Measurements from ENCODE around the gene ZBTB22. TPM values are rescaled to one million over a fixed set of nuclear protein-coding genes. Genes with fewer than 3 reads are reported as not detected.
"Not testable (repeated sequence)": the region's sequence is repeated elsewhere in the genome, so short reads cannot be mapped to it uniquely, and the experiment has no call there.

Gene ZBTB22, protein sequence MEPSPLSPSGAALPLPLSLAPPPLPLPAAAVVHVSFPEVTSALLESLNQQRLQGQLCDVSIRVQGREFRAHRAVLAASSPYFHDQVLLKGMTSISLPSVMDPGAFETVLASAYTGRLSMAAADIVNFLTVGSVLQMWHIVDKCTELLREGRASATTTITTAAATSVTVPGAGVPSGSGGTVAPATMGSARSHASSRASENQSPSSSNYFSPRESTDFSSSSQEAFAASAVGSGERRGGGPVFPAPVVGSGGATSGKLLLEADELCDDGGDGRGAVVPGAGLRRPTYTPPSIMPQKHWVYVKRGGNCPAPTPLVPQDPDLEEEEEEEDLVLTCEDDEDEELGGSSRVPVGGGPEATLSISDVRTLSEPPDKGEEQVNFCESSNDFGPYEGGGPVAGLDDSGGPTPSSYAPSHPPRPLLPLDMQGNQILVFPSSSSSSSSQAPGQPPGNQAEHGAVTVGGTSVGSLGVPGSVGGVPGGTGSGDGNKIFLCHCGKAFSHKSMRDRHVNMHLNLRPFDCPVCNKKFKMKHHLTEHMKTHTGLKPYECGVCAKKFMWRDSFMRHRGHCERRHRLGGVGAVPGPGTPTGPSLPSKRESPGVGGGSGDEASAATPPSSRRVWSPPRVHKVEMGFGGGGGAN
- 6.0 TPM for polyA plus RNA-seq (2012; ENCODE audit: missing spikeins)

- peak; percentile 79 for DNase-seq (ENCODE audit: insufficient read length)
- FAIRE-seq = peak; percentile 94
- TF ChIP-seq POLR2AphosphoS5 (IDR thresholded peaks at IDR 0.05; ENCODE audit: low read depth, low read length) = peak; percentile 51; the same call in 1 of the 2 replicates
- TF ChIP-seq POLR2A (IDR thresholded peaks at IDR 0.05; ENCODE audit: low read depth, low read length) = peak; percentile 39; the same call in 1 of the 2 replicates
- TF ChIP-seq TAF1 (IDR thresholded peaks at IDR 0.05; ENCODE audit: borderline replicate concordance, low read depth, low read length) = no peak
These were observed at the start of gene ZBTB22 for GRCh38 chr6:33317669-33318425. TSS of gene ZBTB22 (minus strand) at chr6:33317744. CDS start at chr6:33316916, 828 bp downstream.

DNA sequence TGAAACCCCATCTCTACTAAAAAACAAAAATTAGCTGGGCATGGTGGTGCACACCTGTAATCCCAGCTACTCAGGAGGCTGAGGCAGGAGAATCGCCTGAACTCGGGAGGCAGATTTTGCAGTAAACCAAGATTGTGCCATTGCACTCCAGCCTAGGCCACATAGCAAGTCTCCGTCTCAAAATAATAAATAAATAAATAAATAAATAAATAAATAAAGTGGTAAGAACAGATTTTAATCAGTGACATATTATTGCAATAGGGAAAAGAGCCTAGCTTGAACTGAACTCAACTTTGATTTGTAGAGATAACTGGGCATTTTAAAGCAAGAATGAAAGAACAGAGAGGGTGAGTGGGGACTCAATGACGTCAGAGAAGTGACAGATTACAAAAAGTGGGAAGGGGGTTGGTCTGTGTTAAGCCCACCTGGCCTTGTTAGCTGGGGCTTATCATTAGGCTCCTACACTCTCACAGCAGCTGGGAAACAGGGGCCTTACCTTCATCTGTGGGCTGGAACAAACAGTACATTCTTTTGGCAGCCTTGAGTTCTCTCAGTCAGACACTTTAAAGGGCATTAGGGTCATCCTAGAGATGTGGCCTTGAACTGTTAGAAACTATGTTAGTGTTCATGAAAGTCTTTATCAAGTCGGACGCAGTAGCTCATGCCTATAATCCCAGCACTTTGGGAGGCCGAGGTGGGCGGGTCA is 49.6 kb upstream of the ZBTB22 start:
- TF ChIP-seq TAF1 (IDR thresholded peaks at IDR 0.05; ENCODE audit: borderline replicate concordance, low read depth, low read length) = no peak
- TF ChIP-seq POLR2A (IDR thresholded peaks at IDR 0.05; ENCODE audit: low read depth, low read length) = no peak
- no peak for TF ChIP-seq POLR2AphosphoS5 (IDR thresholded peaks at IDR 0.05; ENCODE audit: low read depth, low read length)
- FAIRE-seq (no peak), DNase-seq (ENCODE audit: insufficient read length) (no peak)

DNA sequence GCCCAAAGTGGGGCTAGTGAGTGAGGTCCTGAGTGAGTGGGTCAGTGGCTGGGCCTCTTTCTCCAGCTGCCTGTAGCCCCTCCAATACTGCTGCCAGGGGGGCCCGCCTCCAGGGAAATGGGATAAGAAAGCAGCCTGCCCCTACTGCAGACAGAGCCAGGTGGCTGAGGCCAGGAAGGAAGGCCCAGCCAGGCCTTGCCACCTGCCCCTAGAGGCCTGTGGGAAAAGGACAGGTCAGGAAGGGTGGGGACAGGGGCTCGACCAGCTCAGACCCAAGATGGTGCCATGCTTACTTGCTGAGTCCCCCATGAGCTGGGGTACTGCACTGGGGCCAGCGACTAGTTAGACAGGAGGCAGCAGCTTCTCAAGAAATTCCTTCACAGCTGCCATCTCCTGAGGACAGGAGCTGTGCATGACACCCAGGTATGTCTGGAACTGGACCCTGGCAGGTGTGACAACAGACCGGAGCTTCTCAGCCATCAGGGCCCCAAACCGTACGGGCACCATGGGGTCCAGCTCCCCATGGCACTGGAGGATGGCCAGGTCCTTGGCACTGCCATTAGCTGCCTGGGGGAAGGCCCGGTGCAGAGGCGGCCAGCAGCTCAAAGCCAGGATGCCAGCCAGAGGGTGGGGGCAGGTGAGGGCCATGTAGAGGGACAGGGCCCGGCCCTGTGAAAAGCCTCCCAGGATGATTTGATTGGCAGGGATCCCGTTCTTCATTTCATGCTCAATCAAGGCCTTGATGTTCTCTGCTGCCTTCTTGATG is 47.8 kb upstream of the ZBTB22 start:
- not testable (repeated sequence) for FAIRE-seq

GRCh38 chr6:33364475-33365205 is 47.1 kb upstream of the ZBTB22 start:
- not testable (repeated sequence) for DNase-seq (ENCODE audit: insufficient read length); FAIRE-seq

More for the DNA sequence above, 47.8 kb upstream of the ZBTB22 start:
- not testable (repeated sequence) for DNase-seq (ENCODE audit: insufficient read length)

GRCh38 chr6:33363486-33363885 is 45.9 kb upstream of the ZBTB22 start:
- not testable (repeated sequence) for FAIRE-seq; DNase-seq (ENCODE audit: insufficient read length)

- FAIRE-seq = no peak
- DNase-seq (ENCODE audit: insufficient read length) = no peak
- TF ChIP-seq TAF1 (IDR thresholded peaks at IDR 0.05; ENCODE audit: borderline replicate concordance, low read depth, low read length) (no peak), POLR2A (IDR thresholded peaks at IDR 0.05; ENCODE audit: low read depth, low read length) (no peak), POLR2AphosphoS5 (IDR thresholded peaks at IDR 0.05; ENCODE audit: low read depth, low read length) (no peak)
These were observed 41.8 kb upstream of the ZBTB22 start for GRCh38 chr6:33359331-33359730.

GRCh38 chr6:33357160-33357871 is 39.8 kb upstream of the ZBTB22 start:
- FAIRE-seq; DNase-seq (ENCODE audit: insufficient read length): not testable (repeated sequence)

DNA sequence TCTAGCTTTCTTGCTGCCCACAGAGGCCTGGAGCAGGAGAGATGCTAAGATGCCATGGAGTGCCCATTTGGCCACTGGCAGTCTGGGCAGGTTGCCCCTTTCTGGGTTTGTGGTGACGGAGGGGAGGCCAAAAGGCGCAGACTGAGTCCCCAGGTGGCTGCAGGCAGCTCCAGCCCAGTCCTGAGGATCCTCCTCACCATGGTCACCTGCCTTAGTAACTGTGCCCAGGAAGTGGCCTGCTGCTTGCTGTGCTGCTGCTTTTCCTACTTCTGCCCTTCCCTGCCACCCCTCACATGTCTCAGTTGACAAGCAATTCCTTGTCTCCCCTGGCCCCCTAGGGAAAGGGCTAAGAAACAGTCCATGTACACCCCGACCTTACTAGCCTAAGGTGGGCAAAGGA is 38.8 kb upstream of the ZBTB22 start:
- FAIRE-seq (no peak), DNase-seq (ENCODE audit: insufficient read length) (no peak)
- TF ChIP-seq POLR2AphosphoS5 (IDR thresholded peaks at IDR 0.05; ENCODE audit: low read depth, low read length) = no peak
- no peak for TF ChIP-seq TAF1 (IDR thresholded peaks at IDR 0.05; ENCODE audit: borderline replicate concordance, low read depth, low read length)
- TF ChIP-seq POLR2A (IDR thresholded peaks at IDR 0.05; ENCODE audit: low read depth, low read length) = no peak

- not testable (repeated sequence) for FAIRE-seq; DNase-seq (ENCODE audit: insufficient read length)
These were observed 38.3 kb upstream of the ZBTB22 start for GRCh38 chr6:33355860-33356259.

DNA sequence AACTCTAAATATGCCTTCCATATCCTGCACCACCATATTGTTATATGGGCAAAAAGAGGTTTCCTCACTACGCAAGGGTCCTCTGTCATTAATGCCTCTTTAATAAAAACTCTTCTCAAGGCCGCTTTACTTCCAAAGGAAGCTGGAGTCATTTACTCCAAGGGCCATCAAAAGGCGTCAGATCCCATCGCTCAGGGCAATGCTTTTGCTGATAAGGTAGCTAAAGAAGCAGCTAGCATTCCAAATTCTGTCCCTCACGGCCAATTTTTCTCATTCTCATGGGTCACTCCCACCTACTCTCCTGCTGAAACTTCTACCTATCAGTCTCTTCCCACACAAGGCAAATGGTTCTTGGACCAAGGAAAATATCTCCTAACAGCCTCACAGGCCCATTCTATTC is 30.3 kb upstream of the ZBTB22 start:
- TF ChIP-seq POLR2AphosphoS5 (IDR thresholded peaks at IDR 0.05; ENCODE audit: low read depth, low read length) = no peak
- FAIRE-seq (no peak), DNase-seq (ENCODE audit: insufficient read length) (no peak)

- not testable (repeated sequence) for DNase-seq (ENCODE audit: insufficient read length); FAIRE-seq
These were observed 29.4 kb upstream of the ZBTB22 start for GRCh38 chr6:33346972-33347371.

Data from GM12892 (cell line).